Keratinocyte (primary cell): ENCODE results near the gene ATP2B1. TPM values are rescaled to one million over a fixed set of nuclear protein-coding genes. Genes with fewer than 3 reads are reported as not detected.

Experiments
- DNase-seq: peaks from one replicate; pipeline ENCODE4 v3.0.0-alpha.2; 2011; ENCODE audit warnings: low read depth, missing footprints, low spot score
- FAIRE-seq: peaks from 2 replicates; lab custom pipeline; 2011; peaks lifted over from hg19 to GRCh38; lab: Jason Lieb, UNC
- H2AFZ ChIP-seq: 2 replicates; pipeline ENCODE4 v1.6.0; 2012; ENCODE audit warnings: low read length, control low read depth, inconsistent platforms; ENCODE audit not compliant: control insufficient read depth
- H3K27ac ChIP-seq: 2 replicates; pipeline ENCODE4 v1.5.1; 2011; ENCODE audit warnings: low read length; ENCODE audit not compliant: control insufficient read depth, insufficient read depth
- H3K27me3 ChIP-seq: 3 replicates; pipeline ENCODE4 v1.6.0; 2011; ENCODE audit warnings: low read length; ENCODE audit not compliant: control insufficient read depth, insufficient read depth; ENCODE audit errors: extremely low read depth
- H3K36me3 ChIP-seq, 2 experiments: 2 replicates in 1 of 2; 3 replicates in 1 of 2; pipeline ENCODE4 v1.5.1; 2011; ENCODE audit warnings: low read length in 2 of 2, mild to moderate bottlenecking in 1 of 2; ENCODE audit not compliant: control insufficient read depth in 2 of 2, insufficient read depth in 2 of 2; ENCODE audit errors: extremely low read depth in 1 of 2
- H3K4me1 ChIP-seq: 3 replicates; pipeline ENCODE4 v1.5.1; 2011; ENCODE audit warnings: low read length; ENCODE audit not compliant: control insufficient read depth, insufficient read depth; ENCODE audit errors: extremely low read depth
- H3K4me2 ChIP-seq: 3 replicates; pipeline ENCODE4 v1.6.0; 2011; ENCODE audit warnings: low read depth, low read length; ENCODE audit not compliant: control insufficient read depth, insufficient read depth; ENCODE audit errors: extremely low read depth
- H3K4me3 ChIP-seq, 3 experiments: fragments of 200-600 bp in 1 of 3; sonication (generic) in 1 of 3; 2 replicates in 2 of 3; 3 replicates in 1 of 3; pipeline ENCODE4 v1.5.1; 2011 to 2016; ENCODE audit warnings: low read length in 3 of 3, mild to moderate bottlenecking in 3 of 3, control low read depth in 2 of 3, inconsistent platforms in 1 of 3, low read depth in 1 of 3, mixed read lengths in 1 of 3, mixed run types in 1 of 3, moderate library complexity in 1 of 3; ENCODE audit not compliant: control insufficient read depth in 2 of 3, insufficient read depth in 2 of 3; ENCODE audit errors: extremely low read depth in 1 of 3
- H3K79me2 ChIP-seq: 2 replicates; pipeline ENCODE4 v1.6.0; 2012; ENCODE audit warnings: low read length; ENCODE audit not compliant: control insufficient read depth, insufficient read depth
- H3K9ac ChIP-seq: 3 replicates; pipeline ENCODE4 v1.6.0; 2011; ENCODE audit warnings: low read length; ENCODE audit not compliant: control insufficient read depth, insufficient read depth; ENCODE audit errors: extremely low read depth
- H3K9me1 ChIP-seq: 3 replicates; pipeline ENCODE4 v1.6.0; 2011; ENCODE audit warnings: low read length; ENCODE audit not compliant: control insufficient read depth, insufficient read depth; ENCODE audit errors: extremely low read depth
- H3K9me3 ChIP-seq: 2 replicates; pipeline ENCODE4 v1.5.1; 2012; ENCODE audit warnings: low read depth, low read length; ENCODE audit not compliant: control insufficient read depth
- H4K20me1 ChIP-seq: 3 replicates; pipeline ENCODE4 v1.6.0; 2011; ENCODE audit warnings: low read length; ENCODE audit not compliant: control insufficient read depth, insufficient read depth; ENCODE audit errors: extremely low read depth
- EZH2 ChIP-seq: IDR thresholded peaks from one replicate; pipeline ENCODE4 v1.6.1; 2012; ENCODE audit warnings: inconsistent platforms, mild to moderate bottlenecking, low read length, moderate library complexity
- dilution Hi-C: fragments of 300-500 bp; cut with MboI; formaldehyde crosslinking; loops from one replicate; pipeline ENCODE4 v1.7.0; 2020; ENCODE audit warnings: low sequenced_read_pairs; ENCODE audit not compliant: extremely low pct_ligation_motif_present
- polyA plus RNA-seq, 5 experiments: library from polyadenylated mRNA; depleted of rRNA in 3 of 5; stranded (reverse) in 3 of 5; stranded (forward) in 1 of 5; unstranded in 1 of 5; fragments of >200 nt; gene quantifications; 1 replicate in 1 of 5; 2 replicates in 3 of 5; 3 replicates in 1 of 5; pipeline versions ENCODE4 v1.2.1 to v1.2.3, GENCODE V29; 2011 to 2012; ENCODE audit warnings: missing spikeins in 2 of 5, low read depth in 1 of 5, low replicate concordance in 1 of 5
- TF ChIP-seq, protein P1 (sequence below), 3 experiments: IDR thresholded peaks in 1 of 3; conservative IDR thresholded peaks in 1 of 3; optimal IDR thresholded peaks in 1 of 3; 2 replicates in 2 of 3; 3 replicates in 1 of 3; pipeline versions ENCODE3 to v1.5.1; 2011; ENCODE audit warnings: low read length in 3 of 3, mild to moderate bottlenecking in 3 of 3, moderate library complexity in 2 of 3, control low read depth in 1 of 3, inconsistent platforms in 1 of 3; ENCODE audit not compliant: insufficient read depth in 2 of 3; ENCODE audit errors: extremely low read depth in 1 of 3

ATP2B1 gene
- polyA plus RNA-seq, 1 donor (not counting 4 experiments of a cell fraction or from before 2014, with no cell fraction given), result 24.6 TPM

DNA sequence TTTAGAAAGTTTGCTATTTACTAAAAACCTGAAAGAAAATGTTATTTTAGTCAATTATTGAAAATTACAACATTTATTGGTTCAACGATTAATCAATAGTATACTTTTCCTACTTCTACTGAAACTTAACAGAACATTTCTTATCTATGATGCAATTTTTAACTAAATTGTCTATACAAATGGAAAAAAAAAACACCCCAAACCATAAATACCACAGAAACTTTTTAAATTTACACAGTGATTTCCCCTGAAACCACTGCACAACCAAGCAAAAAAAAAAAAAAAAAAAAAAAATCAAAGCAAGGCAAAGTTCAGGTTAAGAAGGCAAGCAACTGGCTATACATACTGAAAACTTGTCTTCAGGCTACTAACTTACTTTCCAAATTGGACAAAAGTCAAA, 110.9 kb downstream of the ATP2B1 start:
- FAIRE-seq (no peak), DNase-seq (no peak)
- Histone ChIP-seq H3K4me2 (no peak overlapping the region), H2AFZ (no peak overlapping the region), H3K9me1 (no peaks in the 10 kb centered on the region), H3K9ac (no peak overlapping the region), H3K4me1 (peaks cover 2% of the 10 kb centered on the region), H3K4me3 (no peak overlapping the region), H3K27me3 (no peaks in the 10 kb centered on the region), H3K27ac (no peak overlapping the region), H3K79me2 (no peaks in the 10 kb centered on the region), H3K9me3 (no peaks in the 10 kb centered on the region), H4K20me1 (no peaks in the 10 kb centered on the region), H3K36me3 (peaks cover 5 to 15% of the 10 kb centered on the region in 2 experiments)
- no peak for TF ChIP-seq EZH2
- TF ChIP-seq, protein P1, sequence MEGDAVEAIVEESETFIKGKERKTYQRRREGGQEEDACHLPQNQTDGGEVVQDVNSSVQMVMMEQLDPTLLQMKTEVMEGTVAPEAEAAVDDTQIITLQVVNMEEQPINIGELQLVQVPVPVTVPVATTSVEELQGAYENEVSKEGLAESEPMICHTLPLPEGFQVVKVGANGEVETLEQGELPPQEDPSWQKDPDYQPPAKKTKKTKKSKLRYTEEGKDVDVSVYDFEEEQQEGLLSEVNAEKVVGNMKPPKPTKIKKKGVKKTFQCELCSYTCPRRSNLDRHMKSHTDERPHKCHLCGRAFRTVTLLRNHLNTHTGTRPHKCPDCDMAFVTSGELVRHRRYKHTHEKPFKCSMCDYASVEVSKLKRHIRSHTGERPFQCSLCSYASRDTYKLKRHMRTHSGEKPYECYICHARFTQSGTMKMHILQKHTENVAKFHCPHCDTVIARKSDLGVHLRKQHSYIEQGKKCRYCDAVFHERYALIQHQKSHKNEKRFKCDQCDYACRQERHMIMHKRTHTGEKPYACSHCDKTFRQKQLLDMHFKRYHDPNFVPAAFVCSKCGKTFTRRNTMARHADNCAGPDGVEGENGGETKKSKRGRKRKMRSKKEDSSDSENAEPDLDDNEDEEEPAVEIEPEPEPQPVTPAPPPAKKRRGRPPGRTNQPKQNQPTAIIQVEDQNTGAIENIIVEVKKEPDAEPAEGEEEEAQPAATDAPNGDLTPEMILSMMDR (optimal IDR thresholded peaks at IDR 0.05 in 1 of 3, IDR thresholded peaks at IDR 0.05 in 1 of 3, conservative IDR thresholded peaks at IDR 0.05 in 1 of 3; ENCODE audit: extremely low read depth in 1 of 3, insufficient read depth in 2 of 3, low read length in 3 of 3), result no peak
- dilution Hi-C loops, result no loop called here

DNA sequence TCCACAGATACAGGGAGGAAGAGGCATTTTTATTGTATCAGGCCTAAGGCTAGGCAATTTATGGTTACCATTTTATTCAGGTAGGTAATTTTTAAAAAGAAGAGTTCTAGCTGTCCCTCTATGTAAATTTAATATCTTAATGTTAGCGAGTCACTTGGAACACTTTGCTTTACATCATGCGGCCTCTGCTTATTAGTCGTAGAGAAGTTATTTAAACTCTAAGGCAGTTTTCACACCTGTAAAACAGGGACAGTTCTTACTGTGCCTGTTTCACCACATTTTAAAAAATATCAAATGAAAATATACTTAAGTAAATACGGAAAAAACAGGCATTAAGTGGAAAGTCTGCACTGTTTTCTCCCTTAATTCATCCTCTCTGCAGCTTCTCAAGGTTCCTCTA, 111.4 kb downstream of the ATP2B1 start:
- H3K79me2 ChIP-seq, result no peaks in the 10 kb centered on the region
- peaks cover 2% of the 10 kb centered on the region for H3K4me1 ChIP-seq
- no peaks in the 10 kb centered on the region for H3K9me1 ChIP-seq
- FAIRE-seq, result no peak
- H3K9ac ChIP-seq, result no peak overlapping the region
- H2AFZ ChIP-seq, result no peak overlapping the region
- H3K4me3 ChIP-seq, result no peak overlapping the region
- H3K27ac ChIP-seq, result no peak overlapping the region
- no peak for DNase-seq
- peaks cover 5 to 15% of the 10 kb centered on the region in 2 experiments for H3K36me3 ChIP-seq
- H3K9me3 ChIP-seq, result no peaks in the 10 kb centered on the region
- TF ChIP-seq, protein P1 (optimal IDR thresholded peaks at IDR 0.05 in 1 of 3, IDR thresholded peaks at IDR 0.05 in 1 of 3, conservative IDR thresholded peaks at IDR 0.05 in 1 of 3; ENCODE audit: extremely low read depth in 1 of 3, insufficient read depth in 2 of 3, low read length in 3 of 3), result no peak
- TF ChIP-seq EZH2, result no peak
- H3K27me3 ChIP-seq, result no peaks in the 10 kb centered on the region
- no peaks in the 10 kb centered on the region for H4K20me1 ChIP-seq
- dilution Hi-C loops, result no loop called here
- no peak overlapping the region for H3K4me2 ChIP-seq
